ENCODE measurements around the gene PTK7. TPM values are rescaled to one million over a fixed set of nuclear protein-coding genes. Genes with fewer than 3 reads are reported as not detected.

The PTK7 gene
- total RNA-seq, 1 donor from 2014 or later, result 26.0 TPM

GRCh38 chr6:43146709-43147688 is 70.9 kb downstream of the PTK7 start:
- no peak for DNase-seq

- no peak for DNase-seq
Observed at GRCh38 chr6:43147691-43148477, 71.8 kb downstream of the PTK7 start.

GRCh38 chr6:43149265-43149664 is 73.2 kb downstream of the PTK7 start:
- no peak for DNase-seq

- no peak for DNase-seq
Observed at GRCh38 chr6:43150051-43150751, 74.1 kb downstream of the PTK7 start.

GRCh38 chr6:43159599-43159998 is 83.5 kb downstream of the PTK7 start:
- no peak for DNase-seq

- no peak for DNase-seq
Observed at GRCh38 chr6:43163899-43164298, 87.8 kb downstream of the PTK7 start.

- no peak for DNase-seq
Observed at GRCh38 chr6:43170417-43170930, 94.4 kb downstream of the PTK7 start.

- DNase-seq, result peak; percentile 99
Observed at GRCh38 chr6:43170931-43171706, 95.0 kb downstream of the PTK7 start, which contains the start of gene SRF. Gene SRF, plus strand, starts transcription at chr6:43171269. Its CDS starts 388 bp downstream, at chr6:43171657.

- DNase-seq, result no peak
Observed at GRCh38 chr6:43171707-43172103, 95.6 kb downstream of the PTK7 start.

GRCh38 chr6:43172104-43173007 is 96.2 kb downstream of the PTK7 start:
- peak; percentile 51 for DNase-seq

- no peak for DNase-seq
Observed at GRCh38 chr6:43173591-43174262, 97.6 kb downstream of the PTK7 start.

- DNase-seq, result peak; percentile 96
Observed at GRCh38 chr6:43174263-43175112, 98.4 kb downstream of the PTK7 start.

- no peak for DNase-seq
Observed at GRCh38 chr6:43175676-43176422, 99.7 kb downstream of the PTK7 start.

- no peak for DNase-seq
Observed at GRCh38 chr6:43176423-43176786, 100.3 kb downstream of the PTK7 start.

- DNase-seq, result no peak
Observed at GRCh38 chr6:43178150-43178549, 102.0 kb downstream of the PTK7 start.

GRCh38 chr6:43178951-43179830 is 103.1 kb downstream of the PTK7 start:
- no peak for DNase-seq

GRCh38 chr6:43180058-43180457 is 103.9 kb downstream of the PTK7 start:
- no peak for DNase-seq
